Breast epithelium (tissue), 3 donors: ENCODE measurements around the gene CDC42EP1.

Source experiments
- POLR2A ChIP-seq: fragments of 450-650 bp; IDR thresholded peaks from one replicate; pipeline ENCODE4 v1.6.1; 2016; ENCODE audit warnings: antibody characterized with exemption, mild to moderate bottlenecking, moderate library complexity
- POLR2AphosphoS5 ChIP-seq, 3 donors: sonication (generic); formaldehyde crosslinking; IDR thresholded peaks; one replicate each; pipeline ENCODE4 v1.6.1; 2017; ENCODE audit warnings: antibody characterized with exemption in 3 of 3
- TF ChIP-seq, protein P1 (sequence below), 3 donors: fragments of 450-650 bp; IDR thresholded peaks; one replicate each; pipeline ENCODE4 v1.5.1; 2016 to 2017; ENCODE audit warnings: antibody characterized with exemption in 3 of 3, mild to moderate bottlenecking in 3 of 3, moderate library complexity in 3 of 3

DNA sequence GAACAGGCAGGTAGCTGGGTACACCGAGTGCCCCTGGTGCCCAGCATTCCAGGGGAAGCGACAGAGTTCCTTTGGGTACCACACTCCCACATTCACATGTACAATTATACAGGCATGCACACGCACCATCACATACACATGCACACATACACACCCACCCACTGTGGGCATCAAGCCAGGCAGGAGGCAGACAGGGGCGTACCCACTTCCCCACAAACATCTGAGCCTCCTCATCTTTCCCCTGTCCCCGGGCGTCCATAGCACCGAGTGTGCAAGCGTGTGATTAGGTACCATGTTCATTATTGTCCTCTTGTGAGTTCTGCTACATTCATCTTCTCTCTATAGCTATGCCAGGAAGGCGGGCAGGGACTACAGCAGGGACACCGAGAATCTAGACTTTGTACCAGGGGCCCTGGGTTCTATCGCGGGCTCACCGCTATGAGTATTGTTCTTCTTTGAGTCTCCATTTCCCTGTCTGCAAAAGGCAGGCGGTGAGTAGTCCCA, 39.0 kb upstream of the CDC42EP1 start:
- TF ChIP-seq, protein P1, sequence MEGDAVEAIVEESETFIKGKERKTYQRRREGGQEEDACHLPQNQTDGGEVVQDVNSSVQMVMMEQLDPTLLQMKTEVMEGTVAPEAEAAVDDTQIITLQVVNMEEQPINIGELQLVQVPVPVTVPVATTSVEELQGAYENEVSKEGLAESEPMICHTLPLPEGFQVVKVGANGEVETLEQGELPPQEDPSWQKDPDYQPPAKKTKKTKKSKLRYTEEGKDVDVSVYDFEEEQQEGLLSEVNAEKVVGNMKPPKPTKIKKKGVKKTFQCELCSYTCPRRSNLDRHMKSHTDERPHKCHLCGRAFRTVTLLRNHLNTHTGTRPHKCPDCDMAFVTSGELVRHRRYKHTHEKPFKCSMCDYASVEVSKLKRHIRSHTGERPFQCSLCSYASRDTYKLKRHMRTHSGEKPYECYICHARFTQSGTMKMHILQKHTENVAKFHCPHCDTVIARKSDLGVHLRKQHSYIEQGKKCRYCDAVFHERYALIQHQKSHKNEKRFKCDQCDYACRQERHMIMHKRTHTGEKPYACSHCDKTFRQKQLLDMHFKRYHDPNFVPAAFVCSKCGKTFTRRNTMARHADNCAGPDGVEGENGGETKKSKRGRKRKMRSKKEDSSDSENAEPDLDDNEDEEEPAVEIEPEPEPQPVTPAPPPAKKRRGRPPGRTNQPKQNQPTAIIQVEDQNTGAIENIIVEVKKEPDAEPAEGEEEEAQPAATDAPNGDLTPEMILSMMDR (IDR thresholded peaks at IDR 0.05): no peak
- TF ChIP-seq POLR2AphosphoS5 (IDR thresholded peaks at IDR 0.05) (no peak), POLR2A (no peak)
